WTC11 (cell line): ENCODE data around the gene TMEM30A.

ENCODE experiments used
- ELF4 ChIP-seq: sonication (generic); formaldehyde crosslinking; IDR thresholded peaks from 2 replicates; pipeline ENCODE4 v1.8.1; 2022; ENCODE audit warnings: low read depth, mild to moderate bottlenecking, moderate library complexity, missing genetic modification reagents
- MAX ChIP-seq: sonication (generic); formaldehyde crosslinking; IDR thresholded peaks from 2 replicates; pipeline ENCODE4 v1.8.0; 2022; ENCODE audit warnings: mild to moderate bottlenecking, missing genetic modification reagents
- OVOL2 ChIP-seq: fragments of 250-450 bp; sonication (Bioruptor Pico); IDR thresholded peaks from 2 replicates; pipeline ENCODE4 v1.9.0; 2021; ENCODE audit warnings: mild to moderate bottlenecking, borderline replicate concordance
- RELA ChIP-seq: sonication (generic); formaldehyde crosslinking; IDR thresholded peaks from 2 replicates; pipeline ENCODE4 v1.8.1; 2022; ENCODE audit warnings: missing genetic modification reagents, mild to moderate bottlenecking, borderline replicate concordance
- SP1 ChIP-seq: sonication (generic); formaldehyde crosslinking; conservative IDR thresholded peaks from 2 replicates; pipeline ENCODE4 v1.8.1; 2022; ENCODE audit warnings: missing genetic modification reagents
- USF2 ChIP-seq: sonication (generic); formaldehyde crosslinking; IDR thresholded peaks from 2 replicates; pipeline ENCODE4 v1.8.1; 2023; ENCODE audit warnings: mild to moderate bottlenecking, missing genetic modification reagents, moderate library complexity
- ZNF121 ChIP-seq: sonication (generic); formaldehyde crosslinking; IDR thresholded peaks from 2 replicates; pipeline ENCODE4 v1.8.0; 2023; ENCODE audit warnings: missing genetic modification reagents
- ZNF317 ChIP-seq: sonication (generic); formaldehyde crosslinking; IDR thresholded peaks from 2 replicates; pipeline ENCODE4 v1.8.1; 2023; ENCODE audit warnings: low read depth, mild to moderate bottlenecking, moderate library complexity, missing genetic modification reagents, borderline replicate concordance
- TF ChIP-seq, protein P1 (sequence below): fragments of 200-600 bp; IDR thresholded peaks from 2 replicates; pipeline ENCODE4 v1.8.0; 2022; ENCODE audit warnings: antibody characterized with exemption

DNA sequence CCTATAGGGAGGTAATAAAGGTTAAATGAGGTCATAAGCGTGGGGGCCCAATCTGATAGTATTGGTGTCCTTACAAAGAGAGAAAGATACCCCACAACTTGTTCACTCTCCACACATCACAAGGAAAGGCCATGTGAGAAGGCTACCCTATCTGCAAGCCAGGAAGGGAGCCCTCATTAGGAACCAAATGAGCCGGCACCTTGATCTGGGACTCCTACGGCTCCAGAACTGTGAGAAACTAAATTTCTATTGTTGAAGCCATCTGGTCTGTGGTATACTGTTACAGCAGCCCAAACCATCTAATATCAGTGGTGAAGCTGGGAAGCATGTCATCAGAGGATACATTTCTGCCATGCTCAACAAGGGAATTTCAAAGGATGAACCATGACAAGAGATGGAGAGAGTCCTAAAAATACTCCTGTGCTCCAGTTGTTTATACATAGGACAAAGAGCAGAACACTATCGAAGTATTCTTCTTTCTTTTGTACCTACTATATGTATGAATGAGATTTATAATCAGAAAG is 51.4 kb downstream of the TMEM30A start:
- TF ChIP-seq MAX (CRISPR knock-in tag) (no peak), ZNF121 (CRISPR knock-in tag) (no peak), USF2 (CRISPR knock-in tag) (no peak), ZNF317 (CRISPR knock-in tag) (no peak), RELA (no peak), OVOL2 (CRISPR knock-in tag) (no peak), SP1 (no peak), ELF4 (CRISPR knock-in tag) (no peak)
- TF ChIP-seq, protein P1, sequence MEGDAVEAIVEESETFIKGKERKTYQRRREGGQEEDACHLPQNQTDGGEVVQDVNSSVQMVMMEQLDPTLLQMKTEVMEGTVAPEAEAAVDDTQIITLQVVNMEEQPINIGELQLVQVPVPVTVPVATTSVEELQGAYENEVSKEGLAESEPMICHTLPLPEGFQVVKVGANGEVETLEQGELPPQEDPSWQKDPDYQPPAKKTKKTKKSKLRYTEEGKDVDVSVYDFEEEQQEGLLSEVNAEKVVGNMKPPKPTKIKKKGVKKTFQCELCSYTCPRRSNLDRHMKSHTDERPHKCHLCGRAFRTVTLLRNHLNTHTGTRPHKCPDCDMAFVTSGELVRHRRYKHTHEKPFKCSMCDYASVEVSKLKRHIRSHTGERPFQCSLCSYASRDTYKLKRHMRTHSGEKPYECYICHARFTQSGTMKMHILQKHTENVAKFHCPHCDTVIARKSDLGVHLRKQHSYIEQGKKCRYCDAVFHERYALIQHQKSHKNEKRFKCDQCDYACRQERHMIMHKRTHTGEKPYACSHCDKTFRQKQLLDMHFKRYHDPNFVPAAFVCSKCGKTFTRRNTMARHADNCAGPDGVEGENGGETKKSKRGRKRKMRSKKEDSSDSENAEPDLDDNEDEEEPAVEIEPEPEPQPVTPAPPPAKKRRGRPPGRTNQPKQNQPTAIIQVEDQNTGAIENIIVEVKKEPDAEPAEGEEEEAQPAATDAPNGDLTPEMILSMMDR: no peak
